Cerebellar nuclear complex (tissue), 1 donor: ENCODE results near the gene MPHOSPH10.
"Not testable (repeated sequence)": the region's sequence is repeated elsewhere in the genome, so short reads cannot be mapped to it uniquely, and the experiment has no call there.

ENCODE experiments used
- DNase-seq, 2 experiments: peaks; one replicate each; lab custom pipeline; 2025; lab: John Stamatoyannopoulos, UW

The MPHOSPH10 gene

DNA sequence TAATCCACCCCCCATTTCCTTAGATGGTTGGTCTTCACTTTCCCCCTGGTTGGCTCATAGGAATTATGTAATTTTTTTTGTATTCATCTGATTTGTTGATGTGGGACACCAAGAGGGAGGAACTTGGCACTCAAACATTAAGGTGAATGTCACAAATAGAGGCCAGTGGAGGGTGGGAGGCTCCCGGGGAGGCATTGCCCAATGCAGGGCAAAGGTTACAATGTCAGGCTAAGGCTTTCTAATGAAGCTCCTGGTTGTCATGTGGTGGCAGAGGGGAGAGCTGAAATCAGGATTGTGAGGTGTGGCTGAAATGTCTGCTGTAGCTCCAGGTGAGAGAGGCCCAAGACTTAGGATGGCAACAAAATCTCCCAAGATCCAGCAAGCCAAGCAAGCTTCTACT lies 42.7 kb downstream of the MPHOSPH10 start:
- no peak for DNase-seq

DNA sequence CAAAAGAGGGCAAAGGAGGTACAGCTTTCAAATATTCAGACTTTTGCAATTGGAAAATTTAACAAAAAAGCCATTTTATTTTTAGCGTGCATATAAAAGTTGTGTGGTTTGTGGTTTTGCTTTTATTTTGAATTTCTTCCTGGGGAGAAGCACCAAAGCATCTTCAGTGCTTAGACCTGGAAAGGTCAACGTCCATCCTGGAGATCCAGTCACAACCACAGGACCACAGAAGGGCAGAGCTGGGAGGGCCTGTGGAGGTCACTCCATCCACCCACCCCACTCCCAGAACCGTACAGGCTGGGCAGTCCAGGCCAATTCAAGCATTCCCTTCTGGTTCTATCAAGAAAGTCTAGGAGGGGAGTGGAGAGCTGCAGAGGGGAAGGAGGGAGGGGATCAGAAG lies 43.8 kb downstream of the MPHOSPH10 start:
- no peak for DNase-seq

DNA sequence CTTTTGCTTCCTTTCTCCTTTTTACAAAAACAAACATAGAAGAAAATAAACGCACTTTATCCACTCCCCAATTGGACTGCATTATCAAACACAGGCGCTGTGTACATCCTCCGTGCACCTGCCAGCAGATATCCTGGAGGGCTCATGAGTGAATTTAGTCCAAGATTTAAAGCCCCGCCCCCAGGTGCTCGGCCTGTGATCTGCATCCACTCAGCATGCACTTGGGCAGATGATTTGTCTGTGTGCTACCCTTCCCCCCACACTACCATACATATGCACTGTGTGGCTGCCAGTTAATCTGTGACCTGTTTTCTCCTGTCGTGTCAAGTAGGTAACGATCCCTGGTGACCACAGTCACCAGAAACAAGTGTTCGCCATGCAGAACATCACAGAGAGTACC lies 48.4 kb downstream of the MPHOSPH10 start:
- DNase-seq, result peak in 1 of 2 experiments; percentile 14

DNA sequence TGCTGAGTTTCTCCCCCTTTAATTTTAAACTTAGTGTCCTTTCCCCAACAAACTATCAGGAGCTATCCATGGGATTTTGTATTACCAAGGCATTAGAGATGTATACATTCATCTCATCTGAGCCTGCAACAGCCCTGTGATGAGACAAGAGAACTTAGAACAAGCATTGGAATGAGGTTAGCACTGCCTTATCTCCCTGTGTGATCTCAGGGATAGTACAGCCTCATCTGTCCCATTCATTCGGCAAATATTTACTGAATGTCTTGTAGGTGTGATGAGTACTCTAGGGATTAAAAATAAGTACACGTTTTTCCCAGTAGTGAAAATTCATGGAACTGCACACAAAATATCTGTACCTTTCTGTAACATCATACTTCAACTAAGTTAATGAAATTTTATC lies 50.9 kb downstream of the MPHOSPH10 start:
- DNase-seq, result no peak

DNA sequence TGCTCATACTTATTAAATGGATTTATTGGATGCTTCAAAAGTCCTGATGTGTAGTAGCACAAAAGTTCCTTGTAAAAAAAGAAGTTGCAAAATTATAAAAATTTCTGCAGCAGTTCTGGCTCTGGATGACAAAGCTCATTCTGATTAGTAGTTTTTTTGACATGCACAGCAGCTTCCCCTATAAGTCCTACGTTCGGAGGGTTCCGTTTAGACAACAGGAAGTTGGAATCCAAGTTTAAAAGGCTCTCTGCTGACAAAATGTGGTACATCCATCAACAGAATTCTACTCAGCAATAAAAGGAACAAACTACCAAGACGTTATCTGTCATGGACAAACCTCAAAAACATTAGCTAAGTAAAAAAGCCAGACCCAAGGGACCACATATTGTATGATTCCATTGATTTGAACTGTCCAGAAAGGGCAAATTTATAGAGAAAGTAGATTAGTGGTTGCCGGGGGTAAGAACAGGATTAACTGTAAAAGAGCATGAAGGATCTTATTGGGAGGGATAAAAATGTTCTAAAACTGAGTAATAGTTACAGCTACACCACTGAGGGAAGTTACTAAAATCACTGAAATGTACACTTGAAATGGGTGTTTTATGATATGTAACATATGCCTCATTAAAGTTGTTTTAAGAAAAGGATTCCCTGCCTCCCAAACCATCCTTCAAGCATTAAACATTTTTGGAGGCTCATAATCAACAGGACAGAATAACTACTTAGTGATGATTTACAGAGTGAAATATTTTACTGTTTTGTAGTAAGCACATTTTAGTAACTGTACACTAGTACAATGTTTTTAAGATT lies 53.1 kb downstream of the MPHOSPH10 start:
- DNase-seq, result not testable (repeated sequence)

DNA sequence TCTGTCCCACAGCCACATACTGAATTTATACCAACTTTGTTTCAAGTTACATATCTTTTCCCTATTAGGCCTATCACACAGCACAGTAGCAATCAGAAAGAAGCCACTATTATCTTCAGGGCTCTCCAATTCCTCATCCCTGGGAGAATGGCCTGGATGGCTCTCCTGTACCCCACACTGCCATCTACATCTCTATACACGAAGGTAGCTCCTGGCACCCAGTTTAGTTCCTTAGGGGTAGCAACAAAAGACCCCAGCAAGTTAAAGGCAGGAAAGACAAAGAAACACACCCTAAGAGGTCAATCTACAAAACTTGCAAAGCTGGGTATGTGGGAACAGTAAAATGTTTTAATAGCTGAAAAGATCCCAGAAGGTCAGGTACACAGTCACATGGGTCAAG lies 56.5 kb downstream of the MPHOSPH10 start:
- no peak for DNase-seq

DNA sequence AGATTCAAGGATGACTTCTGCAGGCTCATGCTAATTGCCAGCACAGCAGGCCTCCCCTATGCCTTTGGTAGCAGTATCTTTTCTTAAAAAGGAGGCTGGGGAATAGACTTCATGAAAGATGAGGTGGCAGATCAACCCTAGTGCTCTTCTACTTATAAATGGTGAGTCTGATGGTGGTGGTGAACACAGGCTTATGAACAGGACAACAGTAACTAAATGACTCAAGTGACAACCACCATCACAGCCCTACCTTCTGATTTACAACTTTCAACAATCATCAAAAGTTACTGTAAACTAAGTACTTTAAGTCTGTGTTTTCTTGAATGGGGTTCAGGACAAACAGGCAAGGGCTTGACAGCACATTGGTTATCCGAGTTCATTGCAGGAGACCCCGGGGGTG lies 57.2 kb downstream of the MPHOSPH10 start:
- DNase-seq, result no peak

DNA sequence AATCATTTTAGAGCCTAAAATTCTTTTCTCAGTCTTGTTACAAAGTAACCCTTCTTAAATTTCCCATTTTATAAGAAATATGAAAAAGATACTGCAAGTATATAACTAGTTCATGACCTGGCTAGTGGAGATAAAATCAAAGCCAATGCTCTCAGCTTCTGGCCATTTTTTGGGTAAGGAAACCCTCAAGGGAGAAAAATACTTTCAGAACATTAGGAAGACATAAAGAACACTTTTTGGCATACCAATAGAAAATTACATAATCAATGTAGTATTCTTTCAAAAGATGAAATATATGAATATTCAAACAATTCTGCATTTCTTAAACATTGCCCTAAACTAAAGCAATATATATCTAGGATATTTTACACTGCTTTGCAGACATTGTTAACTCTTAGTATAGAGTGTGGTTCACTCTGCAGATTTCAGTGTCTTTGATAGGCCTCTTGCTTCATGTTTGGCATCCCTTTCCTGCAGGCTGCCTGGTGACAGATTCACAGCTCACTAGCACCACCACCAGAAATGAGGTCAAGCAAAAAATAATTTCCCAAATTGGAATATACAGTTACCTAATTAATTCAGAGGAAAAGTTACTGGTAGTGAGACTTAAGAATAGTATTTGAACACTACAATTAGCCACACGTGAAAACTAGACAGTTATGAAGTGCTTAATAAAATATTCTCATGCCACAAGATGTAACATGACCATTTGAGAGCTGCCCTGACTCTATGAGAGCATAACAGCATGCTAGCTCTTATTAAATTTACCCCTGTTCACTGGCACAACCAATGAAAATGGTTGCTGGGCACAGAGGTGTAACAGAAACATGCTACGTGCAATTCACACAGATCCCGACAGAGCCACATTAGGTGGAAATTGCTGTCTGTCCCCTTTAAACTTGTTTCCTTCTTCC lies 60.5 kb downstream of the MPHOSPH10 start:
- peak in 1 of 2 experiments; percentile 24 for DNase-seq

DNA sequence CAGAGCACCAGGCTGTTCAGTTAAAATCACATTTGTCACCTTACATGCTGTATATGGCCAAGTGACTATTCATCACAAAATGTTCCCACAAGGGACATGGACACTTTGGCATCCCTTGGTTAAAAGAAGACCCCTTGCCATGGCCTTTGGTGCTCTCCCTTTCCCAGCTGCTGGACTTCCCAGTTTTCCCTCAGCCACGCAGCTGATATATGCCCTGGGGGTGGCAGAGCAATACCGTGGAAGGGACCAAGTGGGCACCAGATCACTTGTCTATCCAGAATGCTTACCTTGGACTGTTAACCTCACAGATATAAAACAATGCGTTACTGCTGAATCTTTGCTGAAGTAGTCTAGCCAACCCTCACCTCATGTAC lies 61.1 kb downstream of the MPHOSPH10 start:
- no peak for DNase-seq
